K562 (cell line): ENCODE results near the gene MASP1. TPM values are rescaled to one million over a fixed set of nuclear protein-coding genes. Genes with fewer than 3 reads are reported as not detected.

ENCODE experiments used
- ATAC-seq: fragments of 200-7000 bp; cut with Tn5 transposase; 3 replicates; pipeline ENCODE4 v1.9.1; 2020; ENCODE audit warnings: moderate library complexity
- BruUV-seq: library from RNA; stranded (reverse); fragments of 400-500 nt; replicated peaks from 2 replicates; lab custom pipeline; 2021; lab: Mats Ljungman, UMichigan
- CTCF ChIA-PET: fragments of 300-600 bp; formaldehyde crosslinking; extraction: SDS; loops from one replicate; lab custom pipeline; 2021; ENCODE audit warnings: low intra/inter-chr PET ratio; lab: Yijun Ruan, JAX
- POLR2A ChIA-PET: fragments of 300-600, 350-650 bp; sonication (Branson Sonifier 250); formaldehyde crosslinking; extraction: SDS; loops from one replicate; lab custom pipeline; 2021; ENCODE audit warnings: antibody characterized with exemption, inconsistent platforms; lab: Yijun Ruan, JAX
- DNase-seq, 4 experiments: peaks; one replicate each; pipeline versions ENCODE4 v3.0.0 to v3.0.0-alpha.2; 2011 to 2018; ENCODE audit warnings: low spot score in 3 of 4, mixed read lengths in 3 of 4; ENCODE audit errors: extremely low read depth in 1 of 4
- FAIRE-seq: peaks from 2 replicates; lab custom pipeline; 2011; peaks lifted over from hg19 to GRCh38; lab: Jason Lieb, UNC
- H2AFZ ChIP-seq: 2 replicates; pipeline ENCODE4 v1.6.0; 2011; ENCODE audit warnings: low read depth, low read length, control low read depth, inconsistent platforms
- H3K27ac ChIP-seq: fragments of 200-600 bp; 3 replicates; pipeline ENCODE4 v1.8.0; 2011; ENCODE audit warnings: low read depth, mild to moderate bottlenecking, control low read depth, inconsistent platforms, low read length, moderate library complexity, mixed read lengths; ENCODE audit errors: extremely low read depth
- H3K27me3 ChIP-seq, 2 experiments: fragments of 300-600 bp in 1 of 2; 2 replicates in 1 of 2; 3 replicates in 1 of 2; pipeline versions ENCODE4 v1.6.0 to v1.8.0; 2011; ENCODE audit warnings: inconsistent platforms in 2 of 2, low read length in 2 of 2, mild to moderate bottlenecking in 1 of 2, mixed read lengths in 1 of 2, moderate library complexity in 1 of 2; ENCODE audit not compliant: control insufficient read depth in 2 of 2, insufficient read depth in 2 of 2
- H3K36me3 ChIP-seq: fragments of 300-600 bp; 3 replicates; pipeline ENCODE4 v1.8.0; 2011; ENCODE audit warnings: mild to moderate bottlenecking, low read length, inconsistent platforms; ENCODE audit not compliant: control insufficient read depth, insufficient read depth
- H3K4me1 ChIP-seq, 2 experiments: fragments of 200-600 bp in 1 of 2; replicated peaks in 1 of 2; 2 replicates in 1 of 2; 3 replicates in 1 of 2; pipeline versions ENCODE4 v1.5.1 to v1.8.0; 2011; ENCODE audit warnings: inconsistent platforms in 2 of 2, low read length in 2 of 2, mild to moderate bottlenecking in 1 of 2, mixed read lengths in 1 of 2, moderate library complexity in 1 of 2; ENCODE audit not compliant: control insufficient read depth in 2 of 2, insufficient read depth in 2 of 2
- H3K4me2 ChIP-seq: 2 replicates; pipeline ENCODE4 v1.6.1; 2011; ENCODE audit warnings: low read length, control low read depth, inconsistent platforms, mixed read lengths; ENCODE audit not compliant: insufficient read depth
- H3K4me3 ChIP-seq: fragments of 200-600 bp; sonication (generic), shearing (Covaris generic); 2 replicates; pipeline ENCODE4 v1.5.1; 2016; ENCODE audit warnings: control low read depth, inconsistent platforms
- H3K79me2 ChIP-seq: fragments of 200-600 bp; 3 replicates; pipeline ENCODE4 v1.8.0; 2011; ENCODE audit warnings: low read length, inconsistent platforms; ENCODE audit not compliant: control insufficient read depth, insufficient read depth
- H3K9ac ChIP-seq, 2 experiments: 2 replicates each; pipeline versions ENCODE4 v1.6.0 to v1.6.1; 2011; ENCODE audit warnings: low read depth in 2 of 2, low read length in 2 of 2, control low read depth in 1 of 2, inconsistent platforms in 1 of 2, mild to moderate bottlenecking in 1 of 2, mixed read lengths in 1 of 2; ENCODE audit not compliant: insufficient read depth in 1 of 2
- H3K9me1 ChIP-seq: one replicate; pipeline ENCODE4 v1.6.0; 2011; ENCODE audit warnings: inconsistent platforms, mild to moderate bottlenecking, low read length, moderate library complexity; ENCODE audit not compliant: control insufficient read depth, insufficient read depth
- H3K9me3 ChIP-seq: replicated peaks from 2 replicates; pipeline ENCODE4 v1.5.1; 2011; ENCODE audit warnings: low read depth, low read length, inconsistent platforms; ENCODE audit not compliant: control insufficient read depth, insufficient read depth
- H4K20me1 ChIP-seq: replicated peaks from 2 replicates; pipeline ENCODE4 v1.6.1; 2011; ENCODE audit warnings: low read length, inconsistent platforms, mixed read lengths; ENCODE audit not compliant: control insufficient read depth, insufficient read depth
- CBX2 ChIP-seq: fragments of 200-600 bp; sonication (generic); IDR thresholded peaks from one replicate; pipeline ENCODE4 v1.6.1; 2012; ENCODE audit warnings: mild to moderate bottlenecking, low read length, inconsistent platforms; ENCODE audit not compliant: insufficient read depth, poor library complexity, severe bottlenecking
- HDAC8 ChIP-seq: fragments of 450-650 bp; IDR thresholded peaks from 2 replicates; pipeline ENCODE4 v1.6.1; 2016; ENCODE audit warnings: mild to moderate bottlenecking, missing genetic modification characterization, moderate library complexity, missing compliant biosample characterization
- PHF8 ChIP-seq: fragments of 200-600 bp; sonication (generic); IDR thresholded peaks from 2 replicates; pipeline ENCODE4 v1.6.1; 2012; ENCODE audit warnings: mixed run types, mild to moderate bottlenecking, inconsistent platforms, low read length, moderate library complexity, borderline replicate concordance
- in situ Hi-C: fragments of 300-500 bp; cut with MboI; formaldehyde crosslinking; loops from 4 replicates; pipeline ENCODE4 v1.15.0; 2018; ENCODE audit warnings: inconsistent platforms, mixed read lengths
- intact Hi-C: fragments of 100-400 bp; cut with micrococcal nuclease; formaldehyde crosslinking; loops from 2 replicates; pipeline ENCODE4 v1.14.2; 2022
- polyA plus RNA-seq, 8 experiments: library from polyadenylated mRNA; depleted of rRNA in 4 of 8; stranded (reverse) in 5 of 8; unstranded in 3 of 8; fragments of >200 nt; fragmentation: Nextera tagmentation in 2 of 8; fragmentation: Illumina TruSeq in 1 of 8; extraction: Ambion mirVana in 2 of 8; extraction: Trizol in 1 of 8; gene quantifications; 2 replicates each; pipeline versions ENCODE4 v1.2.1 to v1.2.3, GENCODE V29; 2011 to 2014; ENCODE audit warnings: inconsistent platforms in 1 of 8, missing spikeins in 1 of 8
- total RNA-seq, 7 experiments: library from RNA; depleted of rRNA in 6 of 7; stranded (reverse); fragments of >200 nt in 6 of 7; fragmentation: Illumina TruSeq in 2 of 7; extraction: Trizol in 2 of 7; gene quantifications; 2 replicates each; pipeline versions ENCODE4 v1.2.1 to v1.2.3, GENCODE V29; 2011 to 2021; ENCODE audit warnings: low replicate concordance in 1 of 7
- TF ChIP-seq, protein P1 (sequence below): sonication (generic); formaldehyde crosslinking; IDR thresholded peaks from 2 replicates; pipeline ENCODE4 v1.8.0; 2023; ENCODE audit warnings: mild to moderate bottlenecking, missing genetic modification reagents

MASP1 gene
- total and polyA plus RNA-seq, 9 of the 15 experiments (the other 6 are each of a cell fraction or from before 2014, with no cell fraction given) = 0.03 to 0.24 (median 0.20) TPM; not detected in 3

- Histone ChIP-seq H4K20me1 (no peaks in the 10 kb centered on the region), H3K79me2 (no peaks in the 10 kb centered on the region), H3K9ac (no peak overlapping the region), H2AFZ (no peak overlapping the region), H3K9me3 (no peaks in the 10 kb centered on the region; the same call in 1 of the 2 replicates), H3K9me1 (no peaks in the 10 kb centered on the region), H3K4me3 (no peak overlapping the region), H3K36me3 (no peaks in the 10 kb centered on the region), H3K27me3 (peaks cover 12 to 26% of the 10 kb centered on the region in 2 experiments), H3K4me1 (peaks cover 0 to 7% of the 10 kb centered on the region in 2 experiments; a peak in 2 of 5 replicates), H3K27ac (no peak overlapping the region), H3K4me2 (no peak overlapping the region)
- DNase-seq (no peak), FAIRE-seq (no peak), ATAC-seq (no peak)
- CTCF ChIA-PET = no interaction called here
- intact Hi-C loops = no loop called here
- in situ Hi-C loops = no loop called here
- POLR2A ChIA-PET = interaction anchor here (2.0 kb wide), 1 partner anchor 9 kb away, joined by 10 read pairs; no protein-coding TSS in a partner anchor
- TF ChIP-seq, protein P1, sequence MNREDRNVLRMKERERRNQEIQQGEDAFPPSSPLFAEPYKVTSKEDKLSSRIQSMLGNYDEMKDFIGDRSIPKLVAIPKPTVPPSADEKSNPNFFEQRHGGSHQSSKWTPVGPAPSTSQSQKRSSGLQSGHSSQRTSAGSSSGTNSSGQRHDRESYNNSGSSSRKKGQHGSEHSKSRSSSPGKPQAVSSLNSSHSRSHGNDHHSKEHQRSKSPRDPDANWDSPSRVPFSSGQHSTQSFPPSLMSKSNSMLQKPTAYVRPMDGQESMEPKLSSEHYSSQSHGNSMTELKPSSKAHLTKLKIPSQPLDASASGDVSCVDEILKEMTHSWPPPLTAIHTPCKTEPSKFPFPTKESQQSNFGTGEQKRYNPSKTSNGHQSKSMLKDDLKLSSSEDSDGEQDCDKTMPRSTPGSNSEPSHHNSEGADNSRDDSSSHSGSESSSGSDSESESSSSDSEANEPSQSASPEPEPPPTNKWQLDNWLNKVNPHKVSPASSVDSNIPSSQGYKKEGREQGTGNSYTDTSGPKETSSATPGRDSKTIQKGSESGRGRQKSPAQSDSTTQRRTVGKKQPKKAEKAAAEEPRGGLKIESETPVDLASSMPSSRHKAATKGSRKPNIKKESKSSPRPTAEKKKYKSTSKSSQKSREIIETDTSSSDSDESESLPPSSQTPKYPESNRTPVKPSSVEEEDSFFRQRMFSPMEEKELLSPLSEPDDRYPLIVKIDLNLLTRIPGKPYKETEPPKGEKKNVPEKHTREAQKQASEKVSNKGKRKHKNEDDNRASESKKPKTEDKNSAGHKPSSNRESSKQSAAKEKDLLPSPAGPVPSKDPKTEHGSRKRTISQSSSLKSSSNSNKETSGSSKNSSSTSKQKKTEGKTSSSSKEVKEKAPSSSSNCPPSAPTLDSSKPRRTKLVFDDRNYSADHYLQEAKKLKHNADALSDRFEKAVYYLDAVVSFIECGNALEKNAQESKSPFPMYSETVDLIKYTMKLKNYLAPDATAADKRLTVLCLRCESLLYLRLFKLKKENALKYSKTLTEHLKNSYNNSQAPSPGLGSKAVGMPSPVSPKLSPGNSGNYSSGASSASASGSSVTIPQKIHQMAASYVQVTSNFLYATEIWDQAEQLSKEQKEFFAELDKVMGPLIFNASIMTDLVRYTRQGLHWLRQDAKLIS (CRISPR knock-in tag) = no peak
- no peak for TF ChIP-seq PHF8
- no peak for TF ChIP-seq CBX2
- no peak for TF ChIP-seq HDAC8 (tag)
- BruUV-seq = no TSS peak
Observed at GRCh38 chr3:187209491-187209890, 82.0 kb downstream of the MASP1 start.
